22Rv1 (cell line): ENCODE results near the gene PGLYRP2.

Experiments used
- CTCF ChIP-seq: fragments of 450-650 bp; IDR thresholded peaks from 2 replicates; pipeline ENCODE4 v1.5.1; 2017; ENCODE audit warnings: mild to moderate bottlenecking
- ZFX ChIP-seq: fragments of 450-650 bp; IDR thresholded peaks from 2 replicates; pipeline ENCODE4 v1.6.1; 2017; ENCODE audit warnings: antibody characterized with exemption, borderline replicate concordance

- TF ChIP-seq CTCF = no peak
- no peak for TF ChIP-seq ZFX
Observed at GRCh38 chr19:15517778-15518177, 38.5 kb upstream of the PGLYRP2 start.
